ENCODE results near the gene PLD4. TPM values are rescaled to one million over a fixed set of nuclear protein-coding genes. Genes with fewer than 3 reads are reported as not detected.

PLD4 gene
- total RNA-seq, 2 donors from 2014 or later: 1.2 TPM; not detected in 1

DNA sequence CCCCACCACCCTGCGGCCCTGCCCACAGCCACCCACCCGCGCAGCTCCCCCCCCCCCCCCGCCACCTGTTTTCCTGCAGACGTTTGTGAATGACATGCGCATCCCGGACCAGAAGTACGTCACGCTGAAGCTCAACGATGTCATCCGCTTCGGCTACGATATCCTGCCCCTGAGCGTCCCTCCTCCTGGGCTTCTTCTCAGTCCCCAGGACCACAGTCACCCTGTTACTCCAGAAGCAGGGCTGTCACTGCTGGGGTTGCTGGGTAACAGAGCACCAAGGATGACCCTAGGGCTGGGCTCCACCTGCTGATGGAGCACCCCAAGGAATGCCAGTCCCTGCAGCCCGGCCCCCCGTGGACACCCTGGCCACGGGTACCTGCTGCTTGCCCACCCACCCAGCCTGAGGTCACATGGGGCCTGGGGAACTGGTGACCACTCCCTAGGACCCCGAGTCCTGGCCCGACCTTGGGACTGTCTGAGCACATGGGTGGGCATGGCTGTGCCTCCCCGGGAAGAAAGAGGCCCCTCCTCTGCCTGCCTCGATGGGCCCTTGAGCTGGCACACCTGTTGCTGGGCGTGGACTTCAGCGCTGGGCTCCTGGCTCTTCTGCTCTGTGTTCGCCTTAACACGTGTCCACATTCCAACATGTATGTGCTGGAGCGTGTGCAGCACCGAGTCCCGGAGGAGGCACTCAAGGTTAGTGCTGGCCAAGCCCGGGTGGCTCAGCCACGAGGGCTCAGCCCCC is 46.7 kb upstream of the PLD4 start:
- DNase-seq: no peak
- H3K27ac ChIP-seq: no peak overlapping the region
- no peaks in the 10 kb centered on the region for H3K27me3 ChIP-seq
- no peak overlapping the region for H3K9ac ChIP-seq (ENCODE audit: low read depth in 2 of 2, low read length in 2 of 2)
- H3K4me1 ChIP-seq: no peaks in the 10 kb centered on the region
- no peak for TF ChIP-seq CTCF (IDR thresholded peaks at IDR 0.05)
- no peaks in the 10 kb centered on the region for H3K9me3 ChIP-seq
- intact Hi-C loops (cut with DNase I): no loop called here
- H3K36me3 ChIP-seq: peaks cover 6% of the 10 kb centered on the region
- H3K4me3 ChIP-seq: no peak overlapping the region

GRCh38 chr14:104878582-104878981 is 46.1 kb upstream of the PLD4 start:
- no peak for TF ChIP-seq CTCF (IDR thresholded peaks at IDR 0.05)
- intact Hi-C loops (cut with DNase I): no loop called here
- H3K27ac ChIP-seq: no peak overlapping the region
- no peak overlapping the region for H3K9ac ChIP-seq (ENCODE audit: low read depth in 2 of 2, low read length in 2 of 2)
- peaks cover 6% of the 10 kb centered on the region for H3K36me3 ChIP-seq
- no peak overlapping the region for H3K4me3 ChIP-seq
- H3K9me3 ChIP-seq: no peaks in the 10 kb centered on the region
- no peak for DNase-seq
- no peaks in the 10 kb centered on the region for H3K4me1 ChIP-seq
- H3K27me3 ChIP-seq: no peaks in the 10 kb centered on the region

DNA sequence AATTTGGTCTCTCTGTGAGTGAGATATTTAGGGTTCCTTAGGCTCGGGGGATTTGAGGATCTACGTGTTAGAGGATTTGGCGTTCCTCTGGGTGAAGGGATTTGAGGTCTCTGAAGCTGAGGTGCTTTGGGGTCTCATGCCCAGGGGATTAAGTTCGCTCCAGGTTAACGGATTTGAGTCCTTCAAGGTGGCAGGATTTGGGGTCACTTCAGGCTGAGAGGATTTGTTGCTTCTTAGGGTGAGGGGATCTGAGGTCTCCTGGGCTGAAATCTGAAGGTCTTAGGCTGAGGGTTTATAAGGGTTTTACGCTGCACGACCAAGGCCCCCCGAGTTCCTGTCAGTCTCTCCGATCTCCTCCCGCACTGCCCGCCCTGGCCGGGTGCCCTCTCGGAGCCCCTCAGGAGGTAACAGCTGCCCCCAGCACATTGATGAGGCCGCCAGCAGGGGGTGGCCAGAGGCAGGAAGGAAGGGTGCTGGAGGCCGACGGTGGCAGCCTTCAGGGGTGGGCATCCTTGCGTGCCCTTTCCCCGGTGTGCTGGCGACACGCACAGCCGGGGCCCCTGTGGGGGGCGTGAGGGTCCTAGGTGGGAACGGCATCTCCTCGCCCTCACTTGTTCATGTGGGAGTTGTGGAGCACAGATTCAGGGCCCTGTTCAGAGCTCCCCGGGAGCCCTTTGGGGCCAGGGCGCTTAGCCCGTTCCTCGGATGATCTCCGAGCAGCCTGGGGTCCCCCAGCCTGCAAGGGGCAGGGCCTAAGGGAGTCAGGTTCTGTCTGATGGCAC is 45.3 kb upstream of the PLD4 start:
- H3K9ac ChIP-seq (ENCODE audit: low read depth in 2 of 2, low read length in 2 of 2): no peak overlapping the region
- no peaks in the 10 kb centered on the region for H3K4me1 ChIP-seq
- H3K4me3 ChIP-seq: no peak overlapping the region
- TF ChIP-seq CTCF (IDR thresholded peaks at IDR 0.05): no peak
- H3K27me3 ChIP-seq: no peaks in the 10 kb centered on the region
- H3K27ac ChIP-seq: no peak overlapping the region
- peaks cover 9% of the 10 kb centered on the region for H3K36me3 ChIP-seq
- intact Hi-C loops (cut with DNase I): no loop called here
- no peak for DNase-seq
- no peaks in the 10 kb centered on the region for H3K9me3 ChIP-seq

DNA sequence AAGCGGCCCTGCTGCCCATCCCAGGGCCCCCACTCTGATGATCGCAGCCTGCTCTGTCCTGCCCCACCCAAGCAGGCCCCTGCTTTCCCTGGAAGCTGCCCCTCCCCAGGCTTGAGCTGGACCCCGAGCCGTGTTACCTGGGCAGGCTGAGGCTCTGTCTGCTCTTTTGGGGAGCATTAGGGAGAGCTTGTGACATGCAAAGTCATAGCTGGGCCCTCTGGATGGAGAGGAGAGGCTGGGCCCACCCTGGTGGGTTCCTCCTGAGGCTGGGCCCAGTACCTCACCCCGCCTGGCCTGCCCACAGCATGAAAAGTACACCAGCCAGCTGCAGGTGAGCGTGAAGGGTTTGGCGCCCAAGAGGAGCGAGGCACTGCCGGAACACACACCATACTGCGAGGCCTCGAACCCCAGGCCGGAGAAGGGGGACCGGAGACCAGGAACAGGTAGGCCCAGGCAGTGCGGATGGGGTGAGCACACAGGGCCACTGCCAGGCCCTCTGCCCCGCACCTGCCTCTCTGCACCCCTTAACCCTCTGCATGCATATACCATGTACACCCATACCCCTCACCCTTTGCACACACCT is 44.6 kb upstream of the PLD4 start:
- no peak for TF ChIP-seq CTCF (IDR thresholded peaks at IDR 0.05)
- H3K27ac ChIP-seq: no peak overlapping the region
- H3K9me3 ChIP-seq: no peaks in the 10 kb centered on the region
- no peaks in the 10 kb centered on the region for H3K4me1 ChIP-seq
- no peak overlapping the region for H3K4me3 ChIP-seq
- no peak overlapping the region for H3K9ac ChIP-seq (ENCODE audit: low read depth in 2 of 2, low read length in 2 of 2)
- DNase-seq: no peak
- peaks cover 9% of the 10 kb centered on the region for H3K36me3 ChIP-seq
- no peaks in the 10 kb centered on the region for H3K27me3 ChIP-seq
- intact Hi-C loops (cut with DNase I): no loop called here

- no peak overlapping the region for H3K4me3 ChIP-seq
- H3K27me3 ChIP-seq: no peaks in the 10 kb centered on the region
- no peak overlapping the region for H3K27ac ChIP-seq
- no peak for TF ChIP-seq CTCF (IDR thresholded peaks at IDR 0.05)
- DNase-seq: no peak
- no peak overlapping the region for H3K9ac ChIP-seq (ENCODE audit: low read depth in 2 of 2, low read length in 2 of 2)
- H3K36me3 ChIP-seq: peaks cover 9% of the 10 kb centered on the region
- intact Hi-C loops (cut with DNase I): no loop called here
- H3K9me3 ChIP-seq: no peaks in the 10 kb centered on the region
- no peaks in the 10 kb centered on the region for H3K4me1 ChIP-seq
Measured at GRCh38 chr14:104880584-104881210, 44.0 kb upstream of the PLD4 start.

Measured in colonic mucosa (tissue), 4 donors.